Measurements from ENCODE around the gene SLC25A46. TPM values are rescaled to one million over a fixed set of nuclear protein-coding genes. Genes with fewer than 3 reads are reported as not detected.

Gene SLC25A46
- total and polyA plus RNA-seq, 4 donors: 20.0 to 36.2 (median 30.7) TPM

DNA sequence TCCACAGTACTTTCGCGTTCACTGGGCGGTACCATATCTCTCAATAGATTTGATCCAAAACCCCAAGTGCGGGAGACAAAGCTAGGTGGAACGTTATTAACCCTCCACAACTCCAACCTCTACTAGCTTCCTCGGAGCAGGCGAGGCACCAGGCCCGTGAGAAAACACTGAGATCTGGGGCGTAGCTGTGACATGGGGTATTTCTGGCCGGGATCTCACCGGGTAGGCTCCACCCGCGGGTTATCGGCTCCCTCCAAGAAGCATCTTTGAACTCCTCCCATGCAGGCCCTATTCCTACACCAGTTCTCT is 350 bp upstream of the SLC25A46 start:
- H3K9me3 ChIP-seq (ENCODE audit: control insufficient read depth, low read length): no peaks in the 10 kb centered on the region
- ATAC-seq (ENCODE audit: low FRiP score) (peak; percentile 86), DNase-seq (no peak)
- H3K4me1 ChIP-seq (ENCODE audit: control insufficient read depth in 1 of 2, insufficient read depth in 2 of 2, low read length in 2 of 2): peaks cover 0 to 2% of the 10 kb centered on the region in 2 donors
- whole genome bisulfite sequencing, 2 donors: 0 to 1% methylated on average over 14 of the region's 14 CpGs
- no peaks in the 10 kb centered on the region for H3K36me3 ChIP-seq (ENCODE audit: control insufficient read depth in 1 of 2, insufficient read depth in 2 of 2, low read length in 1 of 2)
- intact Hi-C loops (cut with DNase I): no loop called here
- no peaks in the 10 kb centered on the region for H3K27me3 ChIP-seq (ENCODE audit: control insufficient read depth in 1 of 2, insufficient read depth in 2 of 2, low read length in 1 of 2)
- no peak overlapping the region for H3K27ac ChIP-seq (ENCODE audit: low read depth in 1 of 2, low read length in 2 of 2)
- H3K4me3 ChIP-seq (ENCODE audit: low read length in 2 of 2): peak overlapping the region; percentile 68 to 86

DNA sequence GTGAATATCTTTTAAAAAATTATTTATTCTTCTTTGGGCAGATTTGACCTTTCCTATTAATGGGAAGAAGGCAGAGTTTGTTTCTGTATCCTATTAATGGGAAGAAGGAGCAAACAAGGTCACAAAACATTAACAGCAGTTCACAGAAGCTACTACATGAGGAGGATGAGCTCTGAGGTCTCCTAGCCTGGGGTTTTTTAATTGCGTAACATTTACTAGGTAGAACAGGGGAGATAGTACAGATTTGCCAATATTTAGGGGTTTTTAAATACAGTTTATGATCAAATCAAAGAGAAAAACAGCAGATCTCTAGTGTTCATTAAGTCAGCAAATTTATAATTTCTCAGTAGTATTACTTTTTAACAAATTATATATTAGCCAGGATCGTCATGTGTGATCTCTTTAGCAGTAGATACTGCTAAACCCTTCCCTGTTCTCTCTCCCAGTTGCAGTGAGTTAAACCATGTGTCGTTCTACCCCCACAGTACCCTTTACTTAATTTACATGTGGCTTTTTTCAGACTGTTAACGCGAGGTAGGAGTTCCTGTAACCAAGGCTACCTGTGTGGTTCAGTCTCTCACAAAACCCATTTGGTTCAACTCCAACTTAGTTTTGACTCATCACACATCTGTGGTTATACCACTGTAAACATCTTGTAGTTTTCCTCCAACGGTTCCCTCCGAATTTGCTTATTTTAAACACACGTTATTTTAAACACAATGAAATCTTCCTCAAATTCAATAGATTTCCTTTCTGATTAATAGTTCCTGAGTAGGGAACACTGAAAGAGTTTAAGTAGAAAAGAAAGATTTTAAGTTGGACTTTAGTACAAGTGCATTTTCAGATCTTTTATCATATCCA is 13.3 kb downstream of the SLC25A46 start:
- H3K9me3 ChIP-seq (ENCODE audit: control insufficient read depth, low read length): no peaks in the 10 kb centered on the region
- intact Hi-C loops (cut with DNase I): loop anchor here in 1 of 2 donors (10.0 kb wide), 1 partner anchor 313 kb away; no protein-coding TSS in a partner anchor
- DNase-seq (no peak), ATAC-seq (ENCODE audit: low FRiP score) (no peak)
- H3K27ac ChIP-seq (ENCODE audit: low read depth in 1 of 2, low read length in 2 of 2): no peak overlapping the region
- H3K36me3 ChIP-seq (ENCODE audit: control insufficient read depth in 1 of 2, insufficient read depth in 2 of 2, low read length in 1 of 2): no peaks in the 10 kb centered on the region
- 75 to 78% methylated on average over 8 of the region's 8 CpGs for WGBS, 2 donors
- H3K4me3 ChIP-seq (ENCODE audit: low read length in 2 of 2): no peak overlapping the region
- no peaks in the 10 kb centered on the region for H3K27me3 ChIP-seq (ENCODE audit: control insufficient read depth in 1 of 2, insufficient read depth in 2 of 2, low read length in 1 of 2)
- H3K4me1 ChIP-seq (ENCODE audit: control insufficient read depth in 1 of 2, insufficient read depth in 2 of 2, low read length in 2 of 2): no peaks in the 10 kb centered on the region

DNA sequence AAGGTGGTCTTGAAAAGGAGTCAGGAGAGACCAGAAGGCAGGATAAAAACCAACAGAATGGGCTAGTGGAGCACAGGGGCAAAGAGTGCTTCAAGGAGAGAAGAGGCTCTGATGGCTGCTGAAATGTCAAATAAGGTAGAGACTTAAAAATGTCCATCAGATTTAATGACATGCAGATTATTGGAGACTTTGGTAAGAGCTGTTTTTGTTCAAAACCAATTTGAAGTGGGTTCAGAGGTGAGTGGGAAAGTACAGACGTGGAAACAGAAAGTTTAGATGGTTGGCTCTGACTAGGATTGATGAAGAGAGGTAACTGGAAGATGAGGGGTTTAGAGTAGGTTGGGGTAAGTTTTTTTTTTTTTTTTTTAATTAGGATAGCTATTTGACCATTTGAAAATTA is 14.1 kb downstream of the SLC25A46 start:
- no peak for DNase-seq
- intact Hi-C loops (cut with DNase I): loop anchor here in 1 of 2 donors (10.0 kb wide), 1 partner anchor 312 kb away; no protein-coding TSS in a partner anchor
- H3K4me1 ChIP-seq (ENCODE audit: control insufficient read depth in 1 of 2, insufficient read depth in 2 of 2, low read length in 2 of 2): no peaks in the 10 kb centered on the region
- WGBS, 2 donors: 61 to 83% methylated on average over 1 of the region's 1 CpG
- no peaks in the 10 kb centered on the region for H3K36me3 ChIP-seq (ENCODE audit: control insufficient read depth in 1 of 2, insufficient read depth in 2 of 2, low read length in 1 of 2)
- H3K27ac ChIP-seq (ENCODE audit: low read depth in 1 of 2, low read length in 2 of 2): no peak overlapping the region
- no peak for ATAC-seq (ENCODE audit: low FRiP score)
- H3K9me3 ChIP-seq (ENCODE audit: control insufficient read depth, low read length): no peaks in the 10 kb centered on the region
- H3K4me3 ChIP-seq (ENCODE audit: low read length in 2 of 2): no peak overlapping the region
- H3K27me3 ChIP-seq (ENCODE audit: control insufficient read depth in 1 of 2, insufficient read depth in 2 of 2, low read length in 1 of 2): no peaks in the 10 kb centered on the region

DNA sequence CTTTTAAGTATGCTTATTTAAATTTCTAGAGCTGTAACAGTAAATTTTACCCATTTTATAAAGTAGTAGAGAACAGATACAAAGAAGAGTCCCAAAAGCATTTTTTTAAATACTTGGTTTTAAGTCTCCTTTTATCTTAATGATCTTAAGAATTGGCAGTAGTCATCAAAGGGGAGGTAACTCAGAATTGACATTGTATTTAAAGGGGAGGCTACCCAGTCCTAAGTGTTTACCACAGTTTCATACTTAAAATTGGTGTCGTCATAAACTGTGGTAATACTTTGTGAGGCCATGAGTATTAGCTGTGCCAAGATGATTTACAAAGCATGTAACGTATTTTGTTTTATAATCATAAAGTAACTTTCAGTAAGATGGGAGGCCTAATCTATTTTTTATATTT is 14.8 kb downstream of the SLC25A46 start:
- ATAC-seq (ENCODE audit: low FRiP score): no peak
- Histone ChIP-seq H3K9me3 (ENCODE audit: control insufficient read depth, low read length) (no peaks in the 10 kb centered on the region), H3K27me3 (ENCODE audit: control insufficient read depth in 1 of 2, insufficient read depth in 2 of 2, low read length in 1 of 2) (no peaks in the 10 kb centered on the region), H3K4me3 (ENCODE audit: low read length in 2 of 2) (no peak overlapping the region), H3K27ac (ENCODE audit: low read depth in 1 of 2, low read length in 2 of 2) (no peak overlapping the region), H3K36me3 (ENCODE audit: control insufficient read depth in 1 of 2, insufficient read depth in 2 of 2, low read length in 1 of 2) (no peaks in the 10 kb centered on the region), H3K4me1 (ENCODE audit: control insufficient read depth in 1 of 2, insufficient read depth in 2 of 2, low read length in 2 of 2) (no peaks in the 10 kb centered on the region)
- WGBS, 2 donors: 82 to 86% methylated on average over 2 of the region's 2 CpGs
- no peak for DNase-seq
- intact Hi-C loops (cut with DNase I): loop anchor here in 1 of 2 donors (10.0 kb wide), 1 partner anchor 311 kb away; no protein-coding TSS in a partner anchor

DNA sequence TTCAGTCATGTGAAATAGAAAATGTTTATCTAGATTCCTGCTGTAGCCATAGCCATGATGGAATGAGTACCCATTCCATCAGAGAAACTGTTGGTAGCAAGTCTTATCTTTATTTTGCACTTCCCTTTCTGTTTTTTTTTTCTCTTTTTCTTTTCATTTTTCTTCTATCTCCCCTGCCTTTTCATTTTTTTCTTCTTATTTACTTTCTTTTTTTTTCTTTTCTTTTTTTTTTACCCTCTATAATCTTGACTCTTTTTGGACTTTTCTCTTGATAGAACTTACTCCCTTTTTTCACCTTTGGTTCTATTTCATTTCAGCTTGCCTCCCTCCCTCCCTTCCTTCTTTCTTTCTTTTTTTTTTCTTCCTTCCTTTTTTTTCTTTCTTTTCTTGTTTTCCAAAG is 15.4 kb downstream of the SLC25A46 start:
- intact Hi-C loops (cut with DNase I): loop anchor here in 1 of 2 donors (10.0 kb wide), 1 partner anchor 311 kb away; no protein-coding TSS in a partner anchor
- Histone ChIP-seq H3K27ac (ENCODE audit: low read depth in 1 of 2, low read length in 2 of 2) (no peak overlapping the region), H3K9me3 (ENCODE audit: control insufficient read depth, low read length) (no peaks in the 10 kb centered on the region), H3K4me1 (ENCODE audit: control insufficient read depth in 1 of 2, insufficient read depth in 2 of 2, low read length in 2 of 2) (no peaks in the 10 kb centered on the region), H3K36me3 (ENCODE audit: control insufficient read depth in 1 of 2, insufficient read depth in 2 of 2, low read length in 1 of 2) (no peaks in the 10 kb centered on the region), H3K27me3 (ENCODE audit: control insufficient read depth in 1 of 2, insufficient read depth in 2 of 2, low read length in 1 of 2) (no peaks in the 10 kb centered on the region), H3K4me3 (ENCODE audit: low read length in 2 of 2) (no peak overlapping the region)
- DNase-seq (no peak), ATAC-seq (ENCODE audit: low FRiP score) (no peak)

DNA sequence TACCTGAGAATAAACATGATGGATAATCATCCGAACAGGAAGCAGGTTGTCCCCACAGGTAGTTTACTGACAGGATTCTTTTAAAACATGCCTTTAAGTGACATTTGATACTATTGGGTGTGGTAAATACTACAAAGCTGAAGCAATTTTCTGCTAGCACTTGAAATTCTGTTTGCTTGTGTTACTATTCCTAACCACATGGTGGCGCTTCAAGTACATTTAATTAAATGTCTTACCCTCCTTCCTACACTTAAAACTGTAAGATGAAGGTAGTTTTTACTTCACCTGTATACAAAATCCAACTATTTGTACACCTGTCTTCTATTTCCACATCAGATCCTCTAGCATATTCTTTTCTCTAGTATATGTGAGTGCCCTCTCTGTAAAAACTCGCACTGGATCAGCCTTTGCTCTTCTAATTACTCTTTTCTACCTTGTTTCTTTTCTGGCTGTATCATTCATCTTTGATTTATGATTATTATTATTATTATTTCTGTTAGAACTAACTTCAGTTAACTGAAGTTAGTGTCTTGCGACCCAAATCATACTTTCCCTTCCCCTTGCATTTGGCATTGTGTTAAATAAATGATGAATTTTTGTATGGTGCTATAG is 18.4 kb downstream of the SLC25A46 start:
- ATAC-seq (ENCODE audit: low FRiP score) (no peak), DNase-seq (no peak)
- 46 to 48% methylated on average over 4 of the region's 4 CpGs for WGBS, 2 donors
- peaks cover 2 to 7% of the 10 kb centered on the region in 2 donors for H3K36me3 ChIP-seq (ENCODE audit: control insufficient read depth in 1 of 2, insufficient read depth in 2 of 2, low read length in 1 of 2)
- H3K27me3 ChIP-seq (ENCODE audit: control insufficient read depth in 1 of 2, insufficient read depth in 2 of 2, low read length in 1 of 2): no peaks in the 10 kb centered on the region
- H3K27ac ChIP-seq (ENCODE audit: low read depth in 1 of 2, low read length in 2 of 2): no peak overlapping the region
- H3K4me1 ChIP-seq (ENCODE audit: control insufficient read depth in 1 of 2, insufficient read depth in 2 of 2, low read length in 2 of 2): no peaks in the 10 kb centered on the region
- no peaks in the 10 kb centered on the region for H3K9me3 ChIP-seq (ENCODE audit: control insufficient read depth, low read length)
- no peak overlapping the region for H3K4me3 ChIP-seq (ENCODE audit: low read length in 2 of 2)
- intact Hi-C loops (cut with DNase I): loop anchor here (2.0 to 10.0 kb wide), 3 partner anchors 308 to 336 kb away; partner anchors contain the start of gene WDR36 (in 2 of the 2)

DNA sequence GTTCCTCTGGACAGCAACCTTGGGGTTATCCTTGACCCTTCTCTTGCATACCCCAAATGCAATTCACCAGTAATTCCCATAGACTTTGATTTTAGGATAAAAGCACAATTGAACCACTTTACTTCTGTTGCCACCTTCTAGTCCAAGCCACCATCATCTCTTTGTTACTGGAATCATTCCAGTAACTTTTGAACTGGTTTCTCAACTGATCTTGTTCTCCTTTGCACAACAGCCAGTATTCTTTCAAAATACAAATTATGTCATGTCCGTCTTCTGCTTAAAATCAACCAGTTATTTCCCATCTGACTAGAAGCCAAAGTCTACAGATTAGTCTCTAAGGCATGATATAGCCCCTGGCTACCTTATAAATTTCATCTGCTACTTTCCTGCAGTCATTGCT is 21.4 kb downstream of the SLC25A46 start:
- H3K4me1 ChIP-seq (ENCODE audit: control insufficient read depth in 1 of 2, insufficient read depth in 2 of 2, low read length in 2 of 2): no peaks in the 10 kb centered on the region
- intact Hi-C loops (cut with DNase I): no loop called here
- H3K27me3 ChIP-seq (ENCODE audit: control insufficient read depth in 1 of 2, insufficient read depth in 2 of 2, low read length in 1 of 2): no peaks in the 10 kb centered on the region
- H3K9me3 ChIP-seq (ENCODE audit: control insufficient read depth, low read length): no peaks in the 10 kb centered on the region
- peaks cover 2 to 7% of the 10 kb centered on the region in 2 donors for H3K36me3 ChIP-seq (ENCODE audit: control insufficient read depth in 1 of 2, insufficient read depth in 2 of 2, low read length in 1 of 2)
- no peak for DNase-seq
- WGBS, 2 donors: 67 to 80% methylated on average over 1 of the region's 1 CpG
- ATAC-seq (ENCODE audit: low FRiP score): no peak
- H3K27ac ChIP-seq (ENCODE audit: low read depth in 1 of 2, low read length in 2 of 2): no peak overlapping the region
- H3K4me3 ChIP-seq (ENCODE audit: low read length in 2 of 2): no peak overlapping the region

DNA sequence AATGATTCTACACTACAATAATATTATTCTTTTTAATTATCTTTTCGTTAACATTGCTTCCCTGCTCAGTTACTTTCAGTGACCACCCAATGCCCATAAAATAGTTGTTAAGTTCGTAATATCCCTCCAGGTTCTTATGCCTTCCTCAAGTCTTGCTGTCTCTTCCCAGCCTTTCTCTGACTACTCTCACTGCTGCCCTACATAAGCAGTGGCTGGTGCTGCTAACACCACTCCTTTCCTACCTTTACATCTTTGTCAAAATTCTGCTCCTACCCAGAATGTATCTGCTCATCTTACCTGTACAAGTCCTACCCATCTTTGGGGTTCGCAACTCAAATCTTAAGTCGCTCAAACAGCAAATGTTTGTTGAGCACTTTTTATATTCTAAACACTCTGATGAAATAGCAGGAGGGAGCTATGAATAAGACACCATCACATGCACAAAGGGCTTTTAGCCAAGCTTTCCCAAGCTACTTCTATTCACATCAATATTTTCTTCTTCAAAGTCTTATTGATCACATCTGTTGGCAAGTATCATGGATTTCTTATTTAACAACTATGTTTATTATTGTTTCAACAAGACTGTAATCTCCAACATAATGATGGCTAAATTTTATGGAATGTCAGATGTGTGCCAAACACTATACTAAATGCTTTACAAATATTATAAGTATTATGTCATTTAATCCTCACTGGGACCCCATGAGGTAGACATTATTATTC is 29.5 kb downstream of the SLC25A46 start:
- WGBS, 2 donors: 65 to 68% methylated on average over 4 of the region's 4 CpGs
- ATAC-seq (ENCODE audit: low FRiP score) (no peak), DNase-seq (no peak)
- Histone ChIP-seq H3K36me3 (ENCODE audit: control insufficient read depth in 1 of 2, insufficient read depth in 2 of 2, low read length in 1 of 2) (no peaks in the 10 kb centered on the region), H3K9me3 (ENCODE audit: control insufficient read depth, low read length) (no peaks in the 10 kb centered on the region), H3K4me1 (ENCODE audit: control insufficient read depth in 1 of 2, insufficient read depth in 2 of 2, low read length in 2 of 2) (no peaks in the 10 kb centered on the region), H3K4me3 (ENCODE audit: low read length in 2 of 2) (no peak overlapping the region), H3K27ac (ENCODE audit: low read depth in 1 of 2, low read length in 2 of 2) (no peak overlapping the region), H3K27me3 (ENCODE audit: control insufficient read depth in 1 of 2, insufficient read depth in 2 of 2, low read length in 1 of 2) (no peaks in the 10 kb centered on the region)
- intact Hi-C loops (cut with DNase I): no loop called here

All from aorta (tissue), 5 donors.